HepG2 (cell line): Measurements from ENCODE around the gene SPATS2.

Experiments used
- ADNP ChIP-seq: sonication (generic); formaldehyde crosslinking; IDR thresholded peaks from 2 replicates; pipeline ENCODE4 v1.4.0; 2020; ENCODE audit warnings: missing genetic modification reagents
- EP300 ChIP-seq, 3 experiments: sonication (generic) in 1 of 3; formaldehyde crosslinking in 1 of 3; IDR thresholded peaks; 2 replicates each; pipeline versions ENCODE4 v1.5.1 to v1.6.1; 2011 to 2020; ENCODE audit warnings: low read depth in 2 of 3, low read length in 2 of 3, borderline replicate concordance in 1 of 3, improper control_type of control experiment in 1 of 3, mild to moderate bottlenecking in 1 of 3, missing genetic modification reagents in 1 of 3, moderate library complexity in 1 of 3
- ZNF878 ChIP-seq: sonication (generic); formaldehyde crosslinking; IDR thresholded peaks from 2 replicates; pipeline ENCODE4 v1.8.1; 2023; ENCODE audit warnings: mild to moderate bottlenecking, missing genetic modification reagents, moderate library complexity
- TF ChIP-seq, protein P1 (sequence below): sonication (generic); formaldehyde crosslinking; IDR thresholded peaks from 2 replicates; pipeline ENCODE4 v1.5.0; 2020; ENCODE audit warnings: mild to moderate bottlenecking, missing genetic modification reagents, moderate library complexity
- TF ChIP-seq, protein P2 (sequence below), 2 experiments: IDR thresholded peaks; 2 replicates each; pipeline ENCODE4 v1.6.1; 2011 to 2012; ENCODE audit warnings: low read length in 2 of 2, borderline replicate concordance in 1 of 2, low read depth in 1 of 2, mild to moderate bottlenecking in 1 of 2, moderate library complexity in 1 of 2

DNA sequence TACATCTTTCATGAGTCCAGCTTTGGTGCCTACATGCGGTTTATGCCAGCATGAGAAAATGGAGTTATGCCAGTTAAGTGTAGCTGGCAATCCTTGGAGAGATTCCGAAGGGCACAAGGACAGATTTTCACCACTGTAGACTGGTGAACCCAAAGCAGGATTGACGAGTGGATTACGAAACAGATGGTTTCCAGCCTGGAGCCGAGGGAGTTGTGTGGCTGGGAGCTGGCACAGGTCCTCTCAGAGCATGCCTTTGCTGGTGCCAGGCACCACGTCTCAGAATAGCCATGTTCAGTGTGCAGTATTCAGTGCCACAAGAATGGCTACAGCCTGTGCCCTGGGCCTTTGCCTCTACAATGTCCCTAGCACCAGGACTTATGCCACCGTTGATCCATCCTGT, 184.8 kb downstream of the SPATS2 start:
- TF ChIP-seq, protein P1, sequence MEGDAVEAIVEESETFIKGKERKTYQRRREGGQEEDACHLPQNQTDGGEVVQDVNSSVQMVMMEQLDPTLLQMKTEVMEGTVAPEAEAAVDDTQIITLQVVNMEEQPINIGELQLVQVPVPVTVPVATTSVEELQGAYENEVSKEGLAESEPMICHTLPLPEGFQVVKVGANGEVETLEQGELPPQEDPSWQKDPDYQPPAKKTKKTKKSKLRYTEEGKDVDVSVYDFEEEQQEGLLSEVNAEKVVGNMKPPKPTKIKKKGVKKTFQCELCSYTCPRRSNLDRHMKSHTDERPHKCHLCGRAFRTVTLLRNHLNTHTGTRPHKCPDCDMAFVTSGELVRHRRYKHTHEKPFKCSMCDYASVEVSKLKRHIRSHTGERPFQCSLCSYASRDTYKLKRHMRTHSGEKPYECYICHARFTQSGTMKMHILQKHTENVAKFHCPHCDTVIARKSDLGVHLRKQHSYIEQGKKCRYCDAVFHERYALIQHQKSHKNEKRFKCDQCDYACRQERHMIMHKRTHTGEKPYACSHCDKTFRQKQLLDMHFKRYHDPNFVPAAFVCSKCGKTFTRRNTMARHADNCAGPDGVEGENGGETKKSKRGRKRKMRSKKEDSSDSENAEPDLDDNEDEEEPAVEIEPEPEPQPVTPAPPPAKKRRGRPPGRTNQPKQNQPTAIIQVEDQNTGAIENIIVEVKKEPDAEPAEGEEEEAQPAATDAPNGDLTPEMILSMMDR (CRISPR knock-in tag) = no peak
- TF ChIP-seq ADNP (CRISPR knock-in tag) (no peak), ZNF878 (CRISPR knock-in tag) (no peak), EP300 (IDR thresholded peaks at IDR 0.05; ENCODE audit: low read depth in 2 of 2, low read length in 2 of 2) (no peak), EP300 (CRISPR knock-in tag; IDR thresholded peaks at IDR 0.05; ENCODE audit: borderline replicate concordance) (no peak)
- TF ChIP-seq, protein P2, sequence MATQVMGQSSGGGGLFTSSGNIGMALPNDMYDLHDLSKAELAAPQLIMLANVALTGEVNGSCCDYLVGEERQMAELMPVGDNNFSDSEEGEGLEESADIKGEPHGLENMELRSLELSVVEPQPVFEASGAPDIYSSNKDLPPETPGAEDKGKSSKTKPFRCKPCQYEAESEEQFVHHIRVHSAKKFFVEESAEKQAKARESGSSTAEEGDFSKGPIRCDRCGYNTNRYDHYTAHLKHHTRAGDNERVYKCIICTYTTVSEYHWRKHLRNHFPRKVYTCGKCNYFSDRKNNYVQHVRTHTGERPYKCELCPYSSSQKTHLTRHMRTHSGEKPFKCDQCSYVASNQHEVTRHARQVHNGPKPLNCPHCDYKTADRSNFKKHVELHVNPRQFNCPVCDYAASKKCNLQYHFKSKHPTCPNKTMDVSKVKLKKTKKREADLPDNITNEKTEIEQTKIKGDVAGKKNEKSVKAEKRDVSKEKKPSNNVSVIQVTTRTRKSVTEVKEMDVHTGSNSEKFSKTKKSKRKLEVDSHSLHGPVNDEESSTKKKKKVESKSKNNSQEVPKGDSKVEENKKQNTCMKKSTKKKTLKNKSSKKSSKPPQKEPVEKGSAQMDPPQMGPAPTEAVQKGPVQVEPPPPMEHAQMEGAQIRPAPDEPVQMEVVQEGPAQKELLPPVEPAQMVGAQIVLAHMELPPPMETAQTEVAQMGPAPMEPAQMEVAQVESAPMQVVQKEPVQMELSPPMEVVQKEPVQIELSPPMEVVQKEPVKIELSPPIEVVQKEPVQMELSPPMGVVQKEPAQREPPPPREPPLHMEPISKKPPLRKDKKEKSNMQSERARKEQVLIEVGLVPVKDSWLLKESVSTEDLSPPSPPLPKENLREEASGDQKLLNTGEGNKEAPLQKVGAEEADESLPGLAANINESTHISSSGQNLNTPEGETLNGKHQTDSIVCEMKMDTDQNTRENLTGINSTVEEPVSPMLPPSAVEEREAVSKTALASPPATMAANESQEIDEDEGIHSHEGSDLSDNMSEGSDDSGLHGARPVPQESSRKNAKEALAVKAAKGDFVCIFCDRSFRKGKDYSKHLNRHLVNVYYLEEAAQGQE (IDR thresholded peaks at IDR 0.05; ENCODE audit: borderline replicate concordance in 1 of 2, low read depth in 1 of 2, low read length in 2 of 2) = no peak
